ENCODE data around the gene PRIM2. TPM values are rescaled to one million over a fixed set of nuclear protein-coding genes. Genes with fewer than 3 reads are reported as not detected.

PRIM2 gene
- total and polyA plus RNA-seq, 2 of the 8 experiments (the other 6 are each of a cell fraction or from before 2014, with no cell fraction given): 20.8 to 46.8 TPM

- no peak for TF ChIP-seq RFX5 (IDR thresholded peaks at IDR 0.05; ENCODE audit: borderline replicate concordance, low read depth, low read length)
- TF ChIP-seq CREB1 (IDR thresholded peaks at IDR 0.05): no peak
- TF ChIP-seq BRCA1 (IDR thresholded peaks at IDR 0.05; ENCODE audit: low read depth, low read length): no peak
- no peak for TF ChIP-seq SUZ12 (IDR thresholded peaks at IDR 0.05; ENCODE audit: low read length)
- no peak for TF ChIP-seq SIRT6 (IDR thresholded peaks at IDR 0.05; ENCODE audit: low read length)
- TF ChIP-seq JUN (IDR thresholded peaks at IDR 0.05; ENCODE audit: low read depth, low read length): no peak
- no peak for TF ChIP-seq SAP30 (IDR thresholded peaks at IDR 0.05; ENCODE audit: insufficient read depth, insufficient replicate concordance, low read length)
- TF ChIP-seq EP300 (IDR thresholded peaks at IDR 0.05; ENCODE audit: borderline replicate concordance in 1 of 2, low read depth in 2 of 2, low read length in 2 of 2): peak in 1 of 2 experiments; percentile 74; a peak in 1 of 3 replicates
- TF ChIP-seq, protein P1, sequence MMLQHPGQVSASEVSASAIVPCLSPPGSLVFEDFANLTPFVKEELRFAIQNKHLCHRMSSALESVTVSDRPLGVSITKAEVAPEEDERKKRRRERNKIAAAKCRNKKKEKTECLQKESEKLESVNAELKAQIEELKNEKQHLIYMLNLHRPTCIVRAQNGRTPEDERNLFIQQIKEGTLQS (IDR thresholded peaks at IDR 0.05; ENCODE audit: insufficient read depth, low read depth, low read length): no peak
- TF ChIP-seq CHD7 (IDR thresholded peaks at IDR 0.05; ENCODE audit: insufficient replicate concordance, low read length): peak; percentile 53
- peak; percentile 60; the same call in 1 of the 2 replicates for TF ChIP-seq JUND (IDR thresholded peaks at IDR 0.05; ENCODE audit: low read length)
These were observed 106.0 kb downstream of the PRIM2 start (continued) for GRCh38 chr6:57423468-57423867.

Measured in H1 (cell line).